Measurements from ENCODE around the gene MRGPRG. TPM values are rescaled to one million over a fixed set of nuclear protein-coding genes. Genes with fewer than 3 reads are reported as not detected.

Gene MRGPRG
- total RNA-seq, 1 experiment from 2014 or later = not detected

DNA sequence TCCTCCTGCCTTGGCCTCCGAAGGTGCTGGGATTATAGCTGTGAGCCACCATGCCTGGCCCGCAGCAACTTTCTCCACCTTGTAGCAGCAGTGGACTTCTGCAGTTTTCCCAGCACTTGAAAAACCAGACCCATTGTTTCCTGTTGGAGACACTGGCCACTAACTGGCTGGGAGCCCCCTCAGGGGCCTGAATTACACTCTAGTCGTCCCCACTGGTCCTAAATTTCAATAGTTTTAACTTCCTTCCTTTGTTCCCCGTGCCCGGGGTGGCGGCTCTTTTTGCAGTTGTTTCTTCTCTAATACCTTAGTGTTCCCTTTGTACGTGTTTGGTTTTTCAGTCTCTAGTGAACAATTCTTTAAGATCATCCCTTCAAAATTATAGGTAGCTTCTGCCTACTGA is 16.2 kb upstream of the MRGPRG start:
- Histone ChIP-seq H3K27me3 (replicated peaks; ENCODE audit: insufficient read depth, low read depth, low read length, poor library complexity) (no peaks in the 10 kb centered on the region), H3K4me3 (ENCODE audit: low read depth, low read length, poor library complexity, severe bottlenecking) (no peak overlapping the region), H3K9me3 (ENCODE audit: low read depth, low read length, poor library complexity, severe bottlenecking) (no peaks in the 10 kb centered on the region), H3K4me1 (ENCODE audit: insufficient read depth, low read length, poor library complexity, severe bottlenecking) (no peaks in the 10 kb centered on the region), H3K36me3 (ENCODE audit: insufficient read depth, low read length, poor library complexity, severe bottlenecking) (no peaks in the 10 kb centered on the region), H3K27ac (ENCODE audit: low read depth, low read length, poor library complexity, severe bottlenecking) (no peak overlapping the region)
- intact Hi-C loops (cut with micrococcal nuclease; ENCODE audit: unreplicated experiment) = no loop called here
- no TSS peak for BruUV-seq (replicated peaks)
- no peak for TF ChIP-seq EZH2 (IDR thresholded peaks at IDR 0.05; ENCODE audit: borderline replicate concordance, low read depth, low read length, poor library complexity, severe bottlenecking)
- TF ChIP-seq, protein P1, sequence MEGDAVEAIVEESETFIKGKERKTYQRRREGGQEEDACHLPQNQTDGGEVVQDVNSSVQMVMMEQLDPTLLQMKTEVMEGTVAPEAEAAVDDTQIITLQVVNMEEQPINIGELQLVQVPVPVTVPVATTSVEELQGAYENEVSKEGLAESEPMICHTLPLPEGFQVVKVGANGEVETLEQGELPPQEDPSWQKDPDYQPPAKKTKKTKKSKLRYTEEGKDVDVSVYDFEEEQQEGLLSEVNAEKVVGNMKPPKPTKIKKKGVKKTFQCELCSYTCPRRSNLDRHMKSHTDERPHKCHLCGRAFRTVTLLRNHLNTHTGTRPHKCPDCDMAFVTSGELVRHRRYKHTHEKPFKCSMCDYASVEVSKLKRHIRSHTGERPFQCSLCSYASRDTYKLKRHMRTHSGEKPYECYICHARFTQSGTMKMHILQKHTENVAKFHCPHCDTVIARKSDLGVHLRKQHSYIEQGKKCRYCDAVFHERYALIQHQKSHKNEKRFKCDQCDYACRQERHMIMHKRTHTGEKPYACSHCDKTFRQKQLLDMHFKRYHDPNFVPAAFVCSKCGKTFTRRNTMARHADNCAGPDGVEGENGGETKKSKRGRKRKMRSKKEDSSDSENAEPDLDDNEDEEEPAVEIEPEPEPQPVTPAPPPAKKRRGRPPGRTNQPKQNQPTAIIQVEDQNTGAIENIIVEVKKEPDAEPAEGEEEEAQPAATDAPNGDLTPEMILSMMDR (conservative IDR thresholded peaks at IDR 0.05; ENCODE audit: low read depth, low read length) = no peak
- ChIA-PET CTCF (no interaction called here), POLR2A (ENCODE audit: low non-redundant PET) (no interaction called here)
- DNase-seq (ENCODE audit: low spot score) = no peak

DNA sequence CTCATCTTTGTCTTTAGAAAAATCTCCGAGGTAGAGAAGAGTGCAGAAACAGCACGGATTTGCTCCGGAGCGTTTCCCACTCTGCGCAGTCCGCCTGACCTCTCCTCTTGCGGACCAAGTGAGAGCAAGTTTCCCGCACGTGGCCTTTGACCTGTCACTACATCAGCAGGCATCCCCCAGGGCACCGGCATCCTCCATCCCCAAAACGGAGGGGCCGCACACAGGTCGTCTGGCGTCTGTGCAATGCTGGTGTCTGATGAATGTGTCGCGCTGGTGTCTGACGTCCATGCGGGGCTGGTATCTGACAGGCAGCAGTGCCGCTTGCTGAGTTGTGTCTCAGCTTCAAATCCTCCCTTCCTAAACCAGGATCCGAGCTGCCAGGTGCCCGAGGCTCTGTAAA is 14.3 kb upstream of the MRGPRG start:
- no peak overlapping the region for H3K27ac ChIP-seq (ENCODE audit: low read depth, low read length, poor library complexity, severe bottlenecking)
- BruUV-seq (replicated peaks) = no TSS peak
- intact Hi-C loops (cut with micrococcal nuclease; ENCODE audit: unreplicated experiment) = no loop called here
- TF ChIP-seq, protein P1 (conservative IDR thresholded peaks at IDR 0.05; ENCODE audit: low read depth, low read length) = no peak
- TF ChIP-seq EZH2 (IDR thresholded peaks at IDR 0.05; ENCODE audit: borderline replicate concordance, low read depth, low read length, poor library complexity, severe bottlenecking) = no peak
- POLR2A ChIA-PET (ENCODE audit: low non-redundant PET) = no interaction called here
- no peaks in the 10 kb centered on the region for H3K4me1 ChIP-seq (ENCODE audit: insufficient read depth, low read length, poor library complexity, severe bottlenecking)
- no peak overlapping the region for H3K4me3 ChIP-seq (ENCODE audit: low read depth, low read length, poor library complexity, severe bottlenecking)
- H3K36me3 ChIP-seq (ENCODE audit: insufficient read depth, low read length, poor library complexity, severe bottlenecking) = no peaks in the 10 kb centered on the region
- H3K27me3 ChIP-seq (replicated peaks; ENCODE audit: insufficient read depth, low read depth, low read length, poor library complexity) = no peaks in the 10 kb centered on the region
- DNase-seq (ENCODE audit: low spot score) = no peak
- H3K9me3 ChIP-seq (ENCODE audit: low read depth, low read length, poor library complexity, severe bottlenecking) = no peaks in the 10 kb centered on the region
- CTCF ChIA-PET = no interaction called here

DNA sequence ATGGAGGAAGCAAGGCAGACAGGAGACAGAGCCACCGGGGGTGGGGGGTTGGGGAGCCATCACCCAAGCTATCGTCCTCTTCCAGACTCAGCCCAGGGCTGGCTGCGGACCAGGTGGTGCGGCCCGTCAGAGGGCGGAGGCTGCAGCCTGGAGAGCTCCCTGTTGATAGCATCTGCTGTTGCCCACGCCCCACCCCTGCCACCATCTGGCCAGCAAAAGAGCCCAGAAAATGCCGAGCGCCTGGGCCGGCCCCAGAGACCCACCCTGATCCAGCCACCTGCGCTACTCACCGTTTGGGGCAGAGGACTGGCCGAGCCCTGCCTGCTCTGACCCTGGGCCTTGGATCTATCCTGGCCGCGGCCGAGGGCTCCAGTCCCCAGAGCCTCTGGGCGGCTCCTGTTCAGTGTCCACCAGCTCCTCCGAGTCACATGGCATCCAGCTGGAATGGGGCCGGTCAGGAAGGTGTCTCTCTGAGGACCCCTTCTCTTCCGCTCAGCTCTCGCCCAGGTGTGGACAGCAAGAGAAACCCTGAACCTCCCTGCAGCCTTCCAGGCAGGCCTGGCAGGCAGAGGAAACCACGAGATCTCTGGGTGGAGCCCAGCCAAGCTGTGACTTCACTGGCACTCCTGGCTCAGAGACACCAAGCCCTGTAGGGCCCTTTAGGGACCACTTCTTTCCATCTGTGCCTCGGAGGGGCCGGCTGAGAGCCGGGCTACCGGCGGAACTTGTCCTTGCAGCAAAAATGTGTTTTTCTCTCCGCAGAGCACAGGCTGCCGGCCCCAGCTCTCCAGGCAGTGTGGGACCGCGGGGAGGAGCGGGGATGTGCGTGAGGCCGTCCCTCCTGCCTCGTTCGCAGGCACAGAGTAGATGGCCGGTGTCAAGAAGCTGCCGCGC is 13.5 kb upstream of the MRGPRG start, which contains the start of gene MRGPRE:
Gene MRGPRE (minus strand): TSS at position 567 of the 894 bp plus-strand sequence. CDS start 3,618 bp downstream, outside the sequence.
- TF ChIP-seq EZH2 (IDR thresholded peaks at IDR 0.05; ENCODE audit: borderline replicate concordance, low read depth, low read length, poor library complexity, severe bottlenecking) = no peak
- TF ChIP-seq, protein P1 (conservative IDR thresholded peaks at IDR 0.05; ENCODE audit: low read depth, low read length) = no peak
- no peaks in the 10 kb centered on the region for H3K27me3 ChIP-seq (replicated peaks; ENCODE audit: insufficient read depth, low read depth, low read length, poor library complexity)
- H3K9me3 ChIP-seq (ENCODE audit: low read depth, low read length, poor library complexity, severe bottlenecking) = no peaks in the 10 kb centered on the region
- no peaks in the 10 kb centered on the region for H3K36me3 ChIP-seq (ENCODE audit: insufficient read depth, low read length, poor library complexity, severe bottlenecking)
- BruUV-seq (replicated peaks) = no TSS peak
- no peaks in the 10 kb centered on the region for H3K4me1 ChIP-seq (ENCODE audit: insufficient read depth, low read length, poor library complexity, severe bottlenecking)
- ChIA-PET CTCF (no interaction called here), POLR2A (ENCODE audit: low non-redundant PET) (interaction anchor here (0.6 kb wide), 1 partner anchor 403 kb away, joined by 17 read pairs; no protein-coding TSS in a partner anchor)
- intact Hi-C loops (cut with micrococcal nuclease; ENCODE audit: unreplicated experiment) = no loop called here
- DNase-seq (ENCODE audit: low spot score) = no peak
- no peak within 1 kb of the TSS for H3K4me3 ChIP-seq (ENCODE audit: low read depth, low read length, poor library complexity, severe bottlenecking)
- H3K27ac ChIP-seq (ENCODE audit: low read depth, low read length, poor library complexity, severe bottlenecking) = no peak within 1 kb of the TSS
